ENCODE data around the gene COQ8B. TPM values are rescaled to one million over a fixed set of nuclear protein-coding genes. Genes with fewer than 3 reads are reported as not detected.

COQ8B gene
- total and polyA plus RNA-seq, 4 donors = 34.7 to 78.8 (median 52.3) TPM

DNA sequence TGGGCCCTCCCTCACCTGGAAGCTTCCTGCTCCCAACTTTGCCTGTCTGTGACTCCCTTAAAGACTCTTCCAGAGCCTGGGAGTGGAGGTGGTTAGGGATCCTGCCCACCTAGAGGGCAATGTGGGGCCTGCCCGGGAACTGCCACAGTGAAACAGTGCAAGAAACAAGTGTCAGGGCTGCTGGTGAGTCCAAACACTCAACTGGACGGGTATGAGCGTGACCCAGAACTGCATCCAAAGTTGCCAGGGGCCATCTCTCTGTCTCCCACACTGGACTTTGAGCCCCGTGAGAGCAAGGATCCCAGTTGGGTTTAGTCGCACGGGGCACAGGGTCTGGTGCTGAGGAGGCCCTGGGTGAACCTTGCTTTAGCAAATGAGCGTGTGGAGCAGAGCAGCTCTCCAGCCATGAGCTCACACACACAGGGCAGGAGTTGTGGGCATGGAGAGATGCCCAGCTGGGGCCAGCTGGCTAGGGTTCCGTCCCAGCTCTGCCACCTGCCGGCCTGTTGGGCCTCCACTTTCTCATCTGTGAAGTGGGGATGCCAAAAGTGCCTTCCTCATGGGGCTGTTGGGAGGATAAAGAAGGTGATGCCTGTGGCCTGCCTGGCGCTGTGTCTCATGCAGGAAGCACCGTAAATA lies 23.4 kb downstream of the COQ8B start:
- Histone ChIP-seq H3K4me1 (ENCODE audit: control insufficient read depth in 5 of 5, insufficient read depth in 5 of 5, low read length in 5 of 5) (peaks cover 0 to 24% (median 10%) of the 10 kb centered on the region in 5 donors), H3K27me3 (ENCODE audit: control insufficient read depth in 3 of 3, insufficient read depth in 3 of 3, low read length in 2 of 3) (no peaks in the 10 kb centered on the region), H3K4me3 (no peak overlapping the region), H3K36me3 (ENCODE audit: control insufficient read depth in 4 of 4, insufficient read depth in 4 of 4, low read length in 4 of 4) (peaks cover 3 to 27% (median 8%) of the 10 kb centered on the region in 4 donors), H3K27ac (ENCODE audit: low read depth in 1 of 2, low read length in 1 of 2) (no peak overlapping the region), H3K9ac (ENCODE audit: insufficient read depth in 1 of 2, low read length in 2 of 2) (no peak overlapping the region), H3K9me3 (ENCODE audit: control insufficient read depth in 4 of 4, insufficient read depth in 3 of 4, low read length in 3 of 4) (no peaks in the 10 kb centered on the region)
- 92 to 96% methylated on average over 11 of the region's 11 CpGs for WGBS, 2 donors
- TF ChIP-seq, protein P1, sequence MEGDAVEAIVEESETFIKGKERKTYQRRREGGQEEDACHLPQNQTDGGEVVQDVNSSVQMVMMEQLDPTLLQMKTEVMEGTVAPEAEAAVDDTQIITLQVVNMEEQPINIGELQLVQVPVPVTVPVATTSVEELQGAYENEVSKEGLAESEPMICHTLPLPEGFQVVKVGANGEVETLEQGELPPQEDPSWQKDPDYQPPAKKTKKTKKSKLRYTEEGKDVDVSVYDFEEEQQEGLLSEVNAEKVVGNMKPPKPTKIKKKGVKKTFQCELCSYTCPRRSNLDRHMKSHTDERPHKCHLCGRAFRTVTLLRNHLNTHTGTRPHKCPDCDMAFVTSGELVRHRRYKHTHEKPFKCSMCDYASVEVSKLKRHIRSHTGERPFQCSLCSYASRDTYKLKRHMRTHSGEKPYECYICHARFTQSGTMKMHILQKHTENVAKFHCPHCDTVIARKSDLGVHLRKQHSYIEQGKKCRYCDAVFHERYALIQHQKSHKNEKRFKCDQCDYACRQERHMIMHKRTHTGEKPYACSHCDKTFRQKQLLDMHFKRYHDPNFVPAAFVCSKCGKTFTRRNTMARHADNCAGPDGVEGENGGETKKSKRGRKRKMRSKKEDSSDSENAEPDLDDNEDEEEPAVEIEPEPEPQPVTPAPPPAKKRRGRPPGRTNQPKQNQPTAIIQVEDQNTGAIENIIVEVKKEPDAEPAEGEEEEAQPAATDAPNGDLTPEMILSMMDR (IDR thresholded peaks at IDR 0.05; ENCODE audit: control extremely low read depth, extremely low read depth) = no peak
- ATAC-seq (ENCODE audit: insufficient read depth, low FRiP score) (no peak), DNase-seq (no peak)

DNA sequence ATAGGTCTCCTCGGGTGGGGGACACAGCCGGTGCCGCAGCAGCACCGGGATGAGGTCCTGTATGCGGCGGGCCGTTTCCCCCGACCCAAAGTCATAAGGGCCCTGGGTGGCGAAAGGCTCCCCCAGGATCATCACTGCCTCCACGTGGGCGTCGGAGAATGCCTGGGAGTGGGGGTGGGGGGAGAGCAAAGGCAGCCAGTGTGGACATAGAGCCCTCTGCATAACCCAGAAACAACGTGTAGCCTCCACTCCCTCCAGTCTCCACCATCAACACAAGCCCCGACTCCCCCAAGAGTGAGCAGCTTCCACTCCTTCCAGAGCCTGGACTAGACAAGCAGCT lies 24.5 kb downstream of the COQ8B start:
- TF ChIP-seq, protein P1 (IDR thresholded peaks at IDR 0.05; ENCODE audit: control extremely low read depth, extremely low read depth) = no peak
- WGBS, 2 donors = 90 to 91% methylated on average over 11 to 14 of the region's 14 CpGs
- Histone ChIP-seq H3K9ac (ENCODE audit: insufficient read depth in 1 of 2, low read length in 2 of 2) (no peak overlapping the region), H3K4me3 (no peak overlapping the region), H3K27ac (ENCODE audit: low read depth in 1 of 2, low read length in 1 of 2) (peak overlapping the region in 1 of 2 donors; percentile 65), H3K4me1 (ENCODE audit: control insufficient read depth in 5 of 5, insufficient read depth in 5 of 5, low read length in 5 of 5) (peaks cover 0 to 35% (median 14%) of the 10 kb centered on the region in 5 donors), H3K27me3 (ENCODE audit: control insufficient read depth in 3 of 3, insufficient read depth in 3 of 3, low read length in 2 of 3) (no peaks in the 10 kb centered on the region), H3K9me3 (ENCODE audit: control insufficient read depth in 4 of 4, insufficient read depth in 3 of 4, low read length in 3 of 4) (no peaks in the 10 kb centered on the region), H3K36me3 (ENCODE audit: control insufficient read depth in 4 of 4, insufficient read depth in 4 of 4, low read length in 4 of 4) (peaks cover 3 to 27% (median 7%) of the 10 kb centered on the region in 4 donors)
- DNase-seq (no peak), ATAC-seq (ENCODE audit: insufficient read depth, low FRiP score) (no peak)

DNA sequence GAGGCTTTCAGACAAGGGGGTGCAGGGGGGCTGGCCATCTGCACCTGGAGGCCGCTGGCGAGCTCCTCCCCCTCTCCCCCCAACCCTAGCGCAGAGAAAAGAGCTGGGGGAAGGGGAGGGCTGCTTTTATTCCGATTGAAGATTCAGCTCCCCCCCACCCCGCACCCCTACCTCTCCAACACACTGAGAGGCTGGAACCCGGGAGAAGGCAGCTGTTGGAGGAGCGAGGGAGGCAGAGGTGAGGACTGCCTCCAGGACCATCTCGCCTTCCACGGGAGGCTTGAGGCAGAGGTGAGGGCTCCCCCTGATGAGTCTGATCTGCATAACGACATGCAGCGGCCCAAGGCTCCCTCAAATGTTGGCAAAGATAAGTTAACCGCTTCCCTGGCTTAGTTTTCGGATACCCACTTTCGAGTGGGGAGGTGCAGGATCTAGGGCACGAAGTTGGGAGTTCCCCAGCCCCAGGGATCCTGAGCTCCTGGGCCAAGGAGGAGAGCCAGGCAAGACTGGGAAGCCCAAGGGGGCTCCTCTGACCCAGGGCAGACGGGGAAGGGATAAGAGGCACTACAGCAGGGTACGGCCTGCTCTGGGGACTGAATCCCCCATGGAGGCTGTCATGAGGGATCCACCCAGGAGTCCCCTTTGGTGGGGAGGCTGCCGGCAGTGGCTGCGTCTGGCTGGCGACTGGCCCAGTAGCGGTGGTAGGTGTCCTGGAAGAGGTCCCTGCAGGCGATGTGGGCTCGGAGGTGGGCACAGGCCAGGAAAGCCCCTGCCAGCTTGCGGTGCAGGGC lies 25.1 kb downstream of the COQ8B start:
- H3K27ac ChIP-seq (ENCODE audit: low read depth in 1 of 2, low read length in 1 of 2) = peak overlapping the region; percentile 65 to 82
- peaks cover 3 to 27% (median 6%) of the 10 kb centered on the region in 4 donors for H3K36me3 ChIP-seq (ENCODE audit: control insufficient read depth in 4 of 4, insufficient read depth in 4 of 4, low read length in 4 of 4)
- no peak overlapping the region for H3K9ac ChIP-seq (ENCODE audit: insufficient read depth in 1 of 2, low read length in 2 of 2)
- no peaks in the 10 kb centered on the region for H3K27me3 ChIP-seq (ENCODE audit: control insufficient read depth in 3 of 3, insufficient read depth in 3 of 3, low read length in 2 of 3)
- peaks cover 0 to 36% (median 14%) of the 10 kb centered on the region in 5 donors for H3K4me1 ChIP-seq (ENCODE audit: control insufficient read depth in 5 of 5, insufficient read depth in 5 of 5, low read length in 5 of 5)
- 69 to 77% methylated on average over 23 to 24 of the region's 24 CpGs for WGBS, 2 donors
- ATAC-seq (ENCODE audit: insufficient read depth, low FRiP score) (no peak), DNase-seq (peak in 2 of 3 donors; percentile 9 to 15)
- TF ChIP-seq, protein P1 (IDR thresholded peaks at IDR 0.05; ENCODE audit: control extremely low read depth, extremely low read depth) = no peak
- H3K9me3 ChIP-seq (ENCODE audit: control insufficient read depth in 4 of 4, insufficient read depth in 3 of 4, low read length in 3 of 4) = no peaks in the 10 kb centered on the region
- H3K4me3 ChIP-seq = no peak overlapping the region
